ENCODE results near the gene SUSD4. TPM values are rescaled to one million over a fixed set of nuclear protein-coding genes. Genes with fewer than 3 reads are reported as not detected.

SUSD4 gene
- total RNA-seq, 1 experiment from 2014 or later = 3.5 TPM

DNA sequence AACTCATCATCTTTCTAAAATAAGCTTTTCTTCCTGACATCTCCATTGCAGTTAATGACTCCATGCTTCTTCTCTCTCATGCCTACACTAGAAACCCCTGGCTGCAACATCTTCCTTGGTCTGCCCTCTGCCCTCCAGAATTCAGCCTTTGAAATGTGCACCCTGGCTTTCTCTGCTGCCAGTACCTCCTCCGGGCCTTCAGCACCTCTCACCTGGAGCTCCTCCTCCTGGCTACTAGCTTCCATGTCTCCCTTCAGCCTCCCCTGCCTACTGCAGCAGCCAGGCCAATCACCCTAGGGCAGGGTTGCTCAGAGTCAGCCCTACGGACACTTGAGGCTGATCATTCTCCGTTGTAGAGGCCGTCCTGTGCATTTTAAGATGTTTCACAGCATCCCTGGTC, 18.3 kb downstream of the SUSD4 start:
- no peaks in the 10 kb centered on the region for H4K20me1 ChIP-seq (ENCODE audit: control insufficient read depth, insufficient read depth, insufficient read length)
- no peak overlapping the region for H2BK12ac ChIP-seq (ENCODE audit: insufficient read length, low read depth, low read length)
- Mint-ChIP-seq H3K27me3 (ENCODE audit: low read depth) (peaks cover 2% of the 10 kb centered on the region; the same call in 1 of the 2 replicates), H3K4me1 (peaks cover 5 to 8% of the 10 kb centered on the region in 2 experiments), H3K4me3 (no peak overlapping the region), H3K36me3 (ENCODE audit: insufficient read depth in 1 of 3, low read depth in 3 of 3) (no peaks in the 10 kb centered on the region; a peak in 1 of 7 replicates), H3K27ac (no peak overlapping the region), H3K9me3 (no peaks in the 10 kb centered on the region)
- no peak overlapping the region for H3K14ac ChIP-seq (ENCODE audit: insufficient read depth, low read length)
- H2AK5ac ChIP-seq (ENCODE audit: insufficient read length, low read length) = no peak overlapping the region
- H3K4ac ChIP-seq (ENCODE audit: low read depth, low read length) = no peak overlapping the region
- no peaks in the 10 kb centered on the region for H3K27me3 ChIP-seq (ENCODE audit: insufficient read depth, low read length)
- H3K4me2 ChIP-seq (ENCODE audit: insufficient read depth, insufficient read length, low read length) = no peak overlapping the region
- no peak overlapping the region for H3K23ac ChIP-seq (ENCODE audit: insufficient read length, low read depth, low read length)
- H3K4me1 ChIP-seq (ENCODE audit: insufficient read depth, low read length) = no peaks in the 10 kb centered on the region
- H3K9me3 ChIP-seq (ENCODE audit: control insufficient read depth, low read depth, low read length) = no peaks in the 10 kb centered on the region
- H4K5ac ChIP-seq (ENCODE audit: insufficient read length, low read depth, low read length) = no peak overlapping the region
- no peak overlapping the region for H3K18ac ChIP-seq (ENCODE audit: insufficient read length, low read depth, low read length)
- no peaks in the 10 kb centered on the region for H3K23me2 ChIP-seq (ENCODE audit: insufficient read length, low read depth, low read length, poor library complexity, severe bottlenecking)
- no peak overlapping the region for H2BK20ac ChIP-seq (ENCODE audit: low read depth, low read length, poor library complexity, severe bottlenecking)
- no peak overlapping the region for H2AFZ ChIP-seq (ENCODE audit: low read length)
- TF ChIP-seq, protein P1, sequence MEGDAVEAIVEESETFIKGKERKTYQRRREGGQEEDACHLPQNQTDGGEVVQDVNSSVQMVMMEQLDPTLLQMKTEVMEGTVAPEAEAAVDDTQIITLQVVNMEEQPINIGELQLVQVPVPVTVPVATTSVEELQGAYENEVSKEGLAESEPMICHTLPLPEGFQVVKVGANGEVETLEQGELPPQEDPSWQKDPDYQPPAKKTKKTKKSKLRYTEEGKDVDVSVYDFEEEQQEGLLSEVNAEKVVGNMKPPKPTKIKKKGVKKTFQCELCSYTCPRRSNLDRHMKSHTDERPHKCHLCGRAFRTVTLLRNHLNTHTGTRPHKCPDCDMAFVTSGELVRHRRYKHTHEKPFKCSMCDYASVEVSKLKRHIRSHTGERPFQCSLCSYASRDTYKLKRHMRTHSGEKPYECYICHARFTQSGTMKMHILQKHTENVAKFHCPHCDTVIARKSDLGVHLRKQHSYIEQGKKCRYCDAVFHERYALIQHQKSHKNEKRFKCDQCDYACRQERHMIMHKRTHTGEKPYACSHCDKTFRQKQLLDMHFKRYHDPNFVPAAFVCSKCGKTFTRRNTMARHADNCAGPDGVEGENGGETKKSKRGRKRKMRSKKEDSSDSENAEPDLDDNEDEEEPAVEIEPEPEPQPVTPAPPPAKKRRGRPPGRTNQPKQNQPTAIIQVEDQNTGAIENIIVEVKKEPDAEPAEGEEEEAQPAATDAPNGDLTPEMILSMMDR (conservative IDR thresholded peaks at IDR 0.05) = peak; percentile 52
- H4K8ac ChIP-seq (replicated peaks; ENCODE audit: insufficient read length, low read depth, low read length) = no peak overlapping the region
- H2BK15ac ChIP-seq (ENCODE audit: low read depth, low read length) = no peak overlapping the region
- H3K79me2 ChIP-seq (ENCODE audit: insufficient read depth, low read length) = no peaks in the 10 kb centered on the region
- no peak overlapping the region for H2BK5ac ChIP-seq (ENCODE audit: insufficient read length, low read length)
- no peaks in the 10 kb centered on the region for H3K79me1 ChIP-seq (ENCODE audit: insufficient read depth, low read depth, low read length, poor library complexity, severe bottlenecking)
- no peak overlapping the region for H2BK120ac ChIP-seq (ENCODE audit: low read depth, low read length, poor library complexity, severe bottlenecking)
- peak; percentile 56 for DNase-seq
- H3T11ph ChIP-seq (ENCODE audit: low read length) = no peak overlapping the region
- H4K91ac ChIP-seq (ENCODE audit: insufficient read length, low read depth, low read length) = no peak overlapping the region
- no peak overlapping the region for H3K9ac ChIP-seq (ENCODE audit: extremely low read depth, insufficient read length, low read length)
- no CpG with 5 or more reads among the region's 4 CpGs for whole genome bisulfite sequencing (ENCODE audit: extremely low coverage, insufficient read length, low lambda C conversion rate)
- no peak overlapping the region for H3K27ac ChIP-seq (ENCODE audit: insufficient read length, low read depth, low read length)
- H3K56ac ChIP-seq (ENCODE audit: insufficient read length, low read depth, low read length) = no peak overlapping the region
